Testis (tissue), 3 donors: Measurements from ENCODE around the gene SRGAP1. TPM values are rescaled to one million over a fixed set of nuclear protein-coding genes. Genes with fewer than 3 reads are reported as not detected.

Experiments used
- DNase-seq: peaks from one replicate; pipeline ENCODE4 v3.0.0-alpha.2; 2019
- H3K27ac ChIP-seq, 2 donors: fragments of 200-600 bp; sonication (generic); one replicate each; pipeline ENCODE4 v1.5.1; 2019
- H3K27me3 ChIP-seq: fragments of 200-600 bp; sonication (generic); one replicate; pipeline ENCODE4 v1.5.1; 2019
- H3K36me3 ChIP-seq: fragments of 200-600 bp; sonication (generic); one replicate; pipeline ENCODE4 v1.5.1; 2017; ENCODE audit warnings: low read depth; ENCODE audit errors: missing control alignments
- H3K4me1 ChIP-seq: fragments of 200-600 bp; sonication (generic); one replicate; pipeline ENCODE4 v1.5.1; 2019
- H3K4me3 ChIP-seq, 2 donors: fragments of 200-600 bp; sonication (generic); one replicate each; pipeline ENCODE4 v1.5.1; 2017 to 2019
- H3K9me3 ChIP-seq: fragments of 200-600 bp; sonication (generic); one replicate; pipeline ENCODE4 v1.5.1; 2017
- POLR2A ChIP-seq: fragments of 450-650 bp; IDR thresholded peaks from one replicate; pipeline ENCODE4 v1.6.1; 2017; ENCODE audit warnings: antibody characterized with exemption, mild to moderate bottlenecking, moderate library complexity
- WGBS, 2 donors: methylation state at CpG; one replicate each; pipeline ENCODE4 v1.1.5; 2018; 5-methylcytosine and 5-hydroxymethylcytosine counted together
- intact Hi-C: fragments of 100-400 bp; cut with DNase I; formaldehyde crosslinking; loops from one replicate; pipeline ENCODE4 v1.15.1; 2023; ENCODE audit warnings: low total_unique reads
- polyA plus RNA-seq: library from polyadenylated mRNA; stranded (reverse); fragments of 350-450 nt; fragmentation: Illumina TruSeq; extraction: RNeasy Lipid Tissue Mini Kit (QIAGEN cat#74804); gene quantifications from one replicate; pipeline ENCODE4 v1.2.3, GENCODE V29; 2014; ENCODE audit warnings: low read depth, low replicate concordance; ENCODE audit not compliant: insufficient read depth
- total RNA-seq, 2 donors: library from RNA; depleted of rRNA; stranded (reverse); fragments of >200 nt; gene quantifications; one replicate each; pipeline ENCODE4 v1.2.3, GENCODE V29; 2016
- TF ChIP-seq, protein P1 (sequence below), 3 experiments: fragments of 450-650 bp in 2 of 3; fragments of 200-600 bp in 1 of 3; sonication (generic) in 1 of 3; IDR thresholded peaks; one replicate each; pipeline ENCODE4 v1.5.1; 2016 to 2019; ENCODE audit warnings: antibody characterized with exemption in 3 of 3, mild to moderate bottlenecking in 2 of 3, moderate library complexity in 1 of 3

Gene SRGAP1
- total and polyA plus RNA-seq, 3 donors from 2014 or later: 9.4 to 47.2 (median 26.9) TPM

DNA sequence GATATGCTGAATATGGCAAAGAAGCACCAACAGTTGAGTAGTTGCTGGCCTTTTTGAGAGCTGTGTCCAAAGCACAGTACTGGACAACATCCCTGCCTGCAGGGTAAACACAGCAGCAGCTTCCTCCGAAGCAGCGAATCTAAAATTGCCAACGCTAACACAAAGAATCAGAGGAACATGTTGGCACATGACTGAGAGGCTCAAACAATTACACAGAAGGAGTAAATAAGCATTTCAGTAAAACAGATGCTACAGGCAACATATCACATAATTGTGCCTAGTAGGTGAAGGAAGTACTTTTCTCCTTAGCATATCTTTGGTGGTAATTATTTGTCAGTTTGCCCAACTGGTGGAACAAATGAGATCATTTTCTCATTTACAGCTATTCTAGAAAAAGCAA is 325.5 kb downstream of the SRGAP1 start:
- 77 to 79% methylated on average over 3 of the region's 3 CpGs for WGBS, 2 donors
- H3K27me3 ChIP-seq: no peaks in the 10 kb centered on the region
- intact Hi-C loops: no loop called here
- DNase-seq: no peak
- TF ChIP-seq, protein P1, sequence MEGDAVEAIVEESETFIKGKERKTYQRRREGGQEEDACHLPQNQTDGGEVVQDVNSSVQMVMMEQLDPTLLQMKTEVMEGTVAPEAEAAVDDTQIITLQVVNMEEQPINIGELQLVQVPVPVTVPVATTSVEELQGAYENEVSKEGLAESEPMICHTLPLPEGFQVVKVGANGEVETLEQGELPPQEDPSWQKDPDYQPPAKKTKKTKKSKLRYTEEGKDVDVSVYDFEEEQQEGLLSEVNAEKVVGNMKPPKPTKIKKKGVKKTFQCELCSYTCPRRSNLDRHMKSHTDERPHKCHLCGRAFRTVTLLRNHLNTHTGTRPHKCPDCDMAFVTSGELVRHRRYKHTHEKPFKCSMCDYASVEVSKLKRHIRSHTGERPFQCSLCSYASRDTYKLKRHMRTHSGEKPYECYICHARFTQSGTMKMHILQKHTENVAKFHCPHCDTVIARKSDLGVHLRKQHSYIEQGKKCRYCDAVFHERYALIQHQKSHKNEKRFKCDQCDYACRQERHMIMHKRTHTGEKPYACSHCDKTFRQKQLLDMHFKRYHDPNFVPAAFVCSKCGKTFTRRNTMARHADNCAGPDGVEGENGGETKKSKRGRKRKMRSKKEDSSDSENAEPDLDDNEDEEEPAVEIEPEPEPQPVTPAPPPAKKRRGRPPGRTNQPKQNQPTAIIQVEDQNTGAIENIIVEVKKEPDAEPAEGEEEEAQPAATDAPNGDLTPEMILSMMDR (IDR thresholded peaks at IDR 0.05): no peak
- no peak for TF ChIP-seq POLR2A
- no peaks in the 10 kb centered on the region for H3K9me3 ChIP-seq
- H3K4me1 ChIP-seq: no peaks in the 10 kb centered on the region
- H3K4me3 ChIP-seq: no peak overlapping the region
- no peaks in the 10 kb centered on the region for H3K36me3 ChIP-seq
- no peak overlapping the region for H3K27ac ChIP-seq

DNA sequence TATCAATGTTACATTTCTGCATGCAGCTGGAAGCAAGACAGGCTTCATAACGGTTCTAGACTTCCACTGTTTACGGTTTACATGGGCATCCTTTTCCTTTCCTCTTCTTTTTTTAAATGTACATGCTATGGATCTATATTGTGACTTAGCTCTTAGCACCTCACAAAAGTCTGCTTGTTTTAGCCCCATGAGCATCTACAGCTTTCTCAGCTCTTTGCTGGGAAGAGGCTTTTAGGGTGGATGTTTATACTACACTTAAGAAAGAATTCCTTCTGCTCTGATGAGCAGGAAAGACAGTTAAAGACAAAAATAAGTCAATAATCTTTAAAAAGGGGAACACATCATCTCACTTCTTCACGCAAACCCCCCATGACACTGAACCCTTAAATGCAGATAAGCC is 326.2 kb downstream of the SRGAP1 start:
- DNase-seq: no peak
- TF ChIP-seq, protein P1 (IDR thresholded peaks at IDR 0.05): no peak
- TF ChIP-seq POLR2A: no peak
- intact Hi-C loops: no loop called here
- Histone ChIP-seq H3K27ac (no peak overlapping the region), H3K4me3 (no peak overlapping the region), H3K36me3 (no peaks in the 10 kb centered on the region), H3K27me3 (no peaks in the 10 kb centered on the region), H3K9me3 (no peaks in the 10 kb centered on the region), H3K4me1 (no peaks in the 10 kb centered on the region)
- WGBS, 2 donors: 67 to 76% methylated on average over 3 of the region's 3 CpGs

DNA sequence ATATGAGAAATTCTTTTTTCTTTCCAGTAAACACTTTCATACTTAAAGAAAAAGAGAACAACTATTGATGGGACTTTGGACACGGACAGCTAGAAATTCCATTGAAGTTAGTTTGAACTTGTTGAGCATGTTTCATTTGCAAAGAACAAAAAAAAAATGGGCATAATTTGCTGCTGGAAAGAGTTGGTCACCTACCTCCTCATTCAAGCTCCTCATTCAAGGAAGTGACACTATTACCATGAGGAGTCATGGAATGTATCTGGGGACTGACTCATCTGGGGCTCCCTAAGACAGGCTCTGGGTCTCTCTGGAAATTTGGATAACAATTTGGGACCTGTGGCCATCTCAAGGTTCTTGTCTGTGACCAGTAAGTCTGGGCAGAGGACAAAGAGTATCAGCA is 327.2 kb downstream of the SRGAP1 start:
- DNase-seq: no peak
- intact Hi-C loops: no loop called here
- no peak overlapping the region for H3K4me3 ChIP-seq
- H3K36me3 ChIP-seq: no peaks in the 10 kb centered on the region
- H3K27me3 ChIP-seq: no peaks in the 10 kb centered on the region
- no peaks in the 10 kb centered on the region for H3K9me3 ChIP-seq
- TF ChIP-seq, protein P1 (IDR thresholded peaks at IDR 0.05): no peak
- 81 to 84% methylated on average over 1 of the region's 1 CpG for WGBS, 2 donors
- no peaks in the 10 kb centered on the region for H3K4me1 ChIP-seq
- no peak overlapping the region for H3K27ac ChIP-seq

DNA sequence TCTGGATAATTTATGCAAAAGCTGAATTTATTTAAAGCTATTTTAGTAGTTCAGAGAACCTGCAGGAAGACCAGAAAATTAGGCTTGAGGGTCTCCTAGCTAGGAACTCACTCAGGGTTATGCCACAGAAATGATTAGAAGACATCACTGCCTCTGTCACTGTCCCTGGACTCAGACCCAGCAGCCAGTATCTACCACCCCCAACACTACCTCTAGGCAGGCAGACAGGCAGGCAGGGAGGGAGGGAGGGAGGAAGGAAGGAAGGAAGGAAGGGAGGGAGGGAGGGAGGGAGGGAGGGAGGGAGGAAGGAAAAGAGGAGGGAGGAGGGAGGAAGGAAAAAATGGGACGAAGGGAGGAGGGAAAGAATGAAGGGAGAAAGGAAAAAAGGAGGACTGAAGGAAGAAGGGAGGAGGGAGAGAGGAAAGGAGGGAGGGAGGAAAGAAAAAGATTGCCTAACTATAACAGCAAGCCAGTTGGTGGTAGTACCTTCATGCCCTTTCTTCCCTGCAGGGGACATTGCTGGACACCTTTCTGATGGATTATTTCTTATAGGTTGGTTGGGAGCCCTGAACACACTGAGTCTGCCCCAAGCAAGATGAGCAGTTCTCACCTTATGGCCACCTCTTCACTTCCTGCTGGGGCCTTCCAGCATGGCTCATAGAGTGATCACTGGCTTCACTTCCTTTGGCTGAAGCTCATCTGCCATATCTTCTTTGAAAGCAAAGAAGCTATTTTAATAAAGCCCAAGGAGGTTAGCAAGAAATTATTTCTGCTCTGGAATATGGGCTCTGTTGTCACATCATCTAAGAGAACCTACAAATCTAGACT is 327.9 kb downstream of the SRGAP1 start:
- no peaks in the 10 kb centered on the region for H3K27me3 ChIP-seq
- H3K27ac ChIP-seq: no peak overlapping the region
- 86 to 88% methylated on average over 1 of the region's 1 CpG for WGBS, 2 donors
- no peak for DNase-seq
- H3K36me3 ChIP-seq: no peaks in the 10 kb centered on the region
- no peaks in the 10 kb centered on the region for H3K9me3 ChIP-seq
- H3K4me1 ChIP-seq: no peaks in the 10 kb centered on the region
- TF ChIP-seq POLR2A: no peak
- TF ChIP-seq, protein P1 (IDR thresholded peaks at IDR 0.05): no peak
- H3K4me3 ChIP-seq: no peak overlapping the region
- intact Hi-C loops: no loop called here

DNA sequence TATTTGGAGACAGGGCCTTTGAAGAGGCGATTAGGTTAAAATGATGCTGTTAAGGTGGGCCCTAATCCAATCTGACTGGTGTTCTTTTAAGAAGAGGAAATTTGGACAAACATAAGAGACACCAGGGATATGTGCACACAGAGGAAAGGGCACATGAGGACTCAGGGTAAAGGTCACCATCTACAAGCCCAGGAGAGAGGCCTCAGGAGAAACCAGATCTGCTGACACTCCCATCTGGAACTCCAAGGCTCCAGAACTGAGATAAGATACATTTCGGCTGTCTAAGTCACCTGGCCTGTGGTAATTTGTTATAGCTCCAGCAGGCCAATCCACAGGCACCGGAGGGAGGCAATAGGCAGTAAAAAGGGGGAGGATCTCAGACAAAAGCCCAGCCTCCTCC is 329.0 kb downstream of the SRGAP1 start:
- no peak for DNase-seq
- Histone ChIP-seq H3K27me3 (no peaks in the 10 kb centered on the region), H3K36me3 (no peaks in the 10 kb centered on the region), H3K9me3 (no peaks in the 10 kb centered on the region), H3K27ac (no peak overlapping the region), H3K4me1 (no peaks in the 10 kb centered on the region), H3K4me3 (no peak overlapping the region)
- intact Hi-C loops: no loop called here
- 78 to 83% methylated on average over 3 of the region's 3 CpGs for WGBS, 2 donors
- no peak for TF ChIP-seq POLR2A
- TF ChIP-seq, protein P1 (IDR thresholded peaks at IDR 0.05): no peak
